GM18519 (cell line): ENCODE results near the gene TNFSF11.
"Not testable (repeated sequence)": the region's sequence is repeated elsewhere in the genome, so short reads cannot be mapped to it uniquely, and the experiment has no call there.

Source experiments
- ATAC-seq: cut with Tn5 transposase; IDR thresholded peaks from one replicate; pipeline ENCODE4 v1.9.1; 2021; ENCODE audit warnings: mild to moderate bottlenecking, moderate library complexity; ENCODE audit not compliant: unreplicated experiment, low FRiP score

TNFSF11 gene

DNA sequence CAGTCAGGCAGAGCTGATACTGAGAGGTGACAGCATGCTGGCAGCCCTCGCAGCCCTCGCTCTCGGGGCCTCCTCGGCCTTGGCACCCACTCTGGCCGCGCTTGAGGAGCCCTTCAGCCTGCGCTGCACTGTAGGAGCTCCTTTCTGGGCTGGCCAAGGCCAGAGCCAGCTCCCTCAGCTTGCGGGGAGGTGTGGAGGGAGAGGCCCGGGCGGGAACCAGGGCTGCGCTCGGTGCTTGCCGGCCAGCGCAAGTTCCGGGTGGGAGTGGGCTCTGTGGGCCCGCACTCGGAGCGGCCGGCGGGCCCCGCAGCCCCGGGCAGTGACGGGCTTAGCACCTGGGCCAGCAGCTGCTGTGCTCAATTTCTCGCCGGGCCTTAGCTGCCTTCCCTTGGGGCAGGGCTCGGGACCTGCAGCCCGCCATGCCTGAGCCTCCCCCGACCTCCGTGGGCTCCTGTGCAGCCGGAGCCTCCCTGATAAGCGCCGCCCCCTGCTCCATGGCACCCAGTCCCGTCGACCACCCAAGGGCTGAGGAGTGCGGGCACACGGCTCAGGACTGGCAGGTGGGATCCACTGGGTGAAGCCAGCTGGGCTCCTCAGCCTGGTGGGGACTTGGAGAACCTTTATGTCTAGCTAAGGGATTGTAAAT lies 14.3 kb upstream of the TNFSF11 start:
- ATAC-seq: not testable (repeated sequence)

DNA sequence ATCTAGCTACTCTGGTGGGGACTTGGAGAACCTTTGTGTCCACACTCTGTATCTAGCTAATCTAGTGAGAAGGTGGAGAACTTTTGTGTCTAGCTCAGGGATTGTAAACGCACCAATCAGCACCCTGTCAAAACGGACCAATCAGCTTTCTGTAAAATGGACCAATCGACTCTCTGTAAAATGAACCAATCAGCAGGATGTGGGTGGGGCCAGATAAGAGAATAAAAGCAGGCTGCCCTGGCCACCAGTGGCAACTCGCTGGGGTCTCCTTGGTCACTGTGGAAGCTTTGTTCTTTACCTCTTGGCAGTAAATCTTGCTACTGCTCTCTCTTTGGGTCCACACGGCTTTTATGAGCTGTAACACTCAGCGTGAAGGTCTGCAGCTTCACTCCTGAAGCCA lies 13.6 kb upstream of the TNFSF11 start:
- ATAC-seq: not testable (repeated sequence)

DNA sequence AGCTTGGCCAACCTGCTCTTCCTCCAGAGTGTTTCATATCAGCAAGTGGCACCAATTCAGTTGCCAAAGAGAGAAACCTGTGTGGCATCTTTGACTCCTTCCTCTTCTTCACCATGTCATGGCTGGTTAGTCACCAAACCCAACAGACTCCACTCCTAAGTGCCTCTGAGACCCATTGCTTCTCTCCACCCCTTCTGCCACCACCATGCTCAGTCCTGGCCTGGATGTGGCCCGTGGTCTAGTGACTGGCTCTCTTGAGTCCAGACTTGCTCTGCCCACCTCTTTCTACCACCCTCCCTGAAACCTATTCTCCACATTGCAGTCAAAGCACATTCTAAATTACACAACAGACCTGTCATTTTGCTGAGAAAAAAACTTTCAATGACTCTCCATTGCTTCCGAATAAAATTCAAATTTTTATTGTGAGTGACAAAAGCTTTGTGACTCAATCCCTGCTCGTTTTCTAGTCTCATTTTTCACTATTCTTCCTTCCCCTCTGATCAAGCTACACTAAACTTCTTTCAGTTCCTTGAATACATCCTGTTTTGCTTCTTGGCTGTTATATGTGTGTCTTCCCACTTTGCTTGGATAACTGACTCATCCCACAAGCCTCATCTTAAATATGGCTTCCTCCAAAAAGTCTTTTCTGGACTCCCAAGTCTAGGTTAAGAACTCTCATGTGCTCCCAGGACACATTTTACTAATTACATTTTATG lies 12.0 kb upstream of the TNFSF11 start:
- no peak for ATAC-seq

DNA sequence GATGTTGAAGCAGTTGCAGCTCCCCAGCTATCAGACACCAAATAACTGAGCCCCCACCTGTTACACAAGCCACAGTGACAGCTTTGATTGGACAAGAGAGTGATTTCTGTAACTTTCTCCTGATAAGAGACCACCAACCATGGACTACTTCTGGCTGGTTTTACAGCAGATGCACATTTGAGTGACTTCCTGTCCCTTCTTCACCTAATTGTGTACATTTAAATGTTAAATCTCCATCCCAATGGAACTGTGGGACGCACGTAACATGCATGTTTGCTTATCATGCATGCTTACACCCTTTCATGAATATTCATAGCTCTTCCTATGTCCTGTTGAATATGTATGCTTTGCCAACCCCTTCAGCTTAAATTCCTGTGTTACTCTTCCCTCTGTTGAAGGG lies 6.0 kb upstream of the TNFSF11 start:
- ATAC-seq: no peak

DNA sequence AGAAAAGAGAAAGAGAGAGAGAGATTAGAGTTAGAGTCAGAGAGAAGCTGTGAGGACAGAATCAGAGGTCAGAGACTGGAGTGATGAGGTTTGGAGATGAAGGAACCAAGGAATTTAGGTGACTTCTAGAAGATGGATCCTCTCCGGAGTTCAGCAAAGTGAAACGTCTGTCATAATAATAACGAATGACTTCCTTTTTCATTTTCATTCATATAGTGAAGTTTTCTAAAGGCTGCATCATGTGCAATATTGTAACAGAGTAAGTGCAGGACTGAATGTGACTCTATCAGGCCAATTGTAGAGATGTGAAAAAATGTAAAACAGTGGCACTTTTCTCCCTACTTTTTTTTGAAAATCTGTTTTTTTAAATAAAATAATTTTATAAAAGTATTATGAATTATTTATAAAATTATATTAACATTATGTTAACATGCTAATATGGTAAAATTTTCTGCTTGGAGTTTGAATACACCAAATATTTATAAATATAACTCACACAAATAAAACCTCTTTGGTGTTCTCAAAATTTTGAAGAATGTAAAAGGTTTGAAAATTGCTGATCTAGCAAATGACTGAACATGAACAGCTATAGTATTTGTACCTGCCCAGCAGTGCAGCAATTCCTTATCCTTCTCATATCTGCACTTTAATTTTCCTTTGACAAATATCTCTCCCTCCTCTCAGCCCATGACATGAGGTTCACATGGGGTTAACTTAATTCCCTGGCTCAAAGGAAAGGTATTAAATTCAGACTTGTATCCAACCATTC lies 4.2 kb upstream of the TNFSF11 start:
- ATAC-seq: no peak

DNA sequence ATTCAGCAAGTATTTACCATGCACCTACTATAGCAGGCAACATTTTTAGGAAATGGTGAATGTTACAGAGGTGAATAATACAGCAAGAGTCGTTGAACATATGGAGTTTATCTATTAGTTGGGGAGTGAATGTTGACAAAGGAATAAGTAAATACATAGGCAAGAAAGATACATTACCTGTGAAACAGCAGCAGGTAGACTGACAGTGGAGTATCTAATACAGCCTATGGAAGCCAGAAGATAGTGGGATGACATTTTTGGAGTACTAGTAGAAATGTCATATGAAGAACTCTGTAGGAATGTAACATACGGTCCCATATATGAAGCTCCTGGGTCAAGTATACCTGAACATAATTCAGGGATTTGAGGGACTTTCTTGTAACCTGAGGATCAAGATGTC lies 2.1 kb upstream of the TNFSF11 start:
- no peak for ATAC-seq

DNA sequence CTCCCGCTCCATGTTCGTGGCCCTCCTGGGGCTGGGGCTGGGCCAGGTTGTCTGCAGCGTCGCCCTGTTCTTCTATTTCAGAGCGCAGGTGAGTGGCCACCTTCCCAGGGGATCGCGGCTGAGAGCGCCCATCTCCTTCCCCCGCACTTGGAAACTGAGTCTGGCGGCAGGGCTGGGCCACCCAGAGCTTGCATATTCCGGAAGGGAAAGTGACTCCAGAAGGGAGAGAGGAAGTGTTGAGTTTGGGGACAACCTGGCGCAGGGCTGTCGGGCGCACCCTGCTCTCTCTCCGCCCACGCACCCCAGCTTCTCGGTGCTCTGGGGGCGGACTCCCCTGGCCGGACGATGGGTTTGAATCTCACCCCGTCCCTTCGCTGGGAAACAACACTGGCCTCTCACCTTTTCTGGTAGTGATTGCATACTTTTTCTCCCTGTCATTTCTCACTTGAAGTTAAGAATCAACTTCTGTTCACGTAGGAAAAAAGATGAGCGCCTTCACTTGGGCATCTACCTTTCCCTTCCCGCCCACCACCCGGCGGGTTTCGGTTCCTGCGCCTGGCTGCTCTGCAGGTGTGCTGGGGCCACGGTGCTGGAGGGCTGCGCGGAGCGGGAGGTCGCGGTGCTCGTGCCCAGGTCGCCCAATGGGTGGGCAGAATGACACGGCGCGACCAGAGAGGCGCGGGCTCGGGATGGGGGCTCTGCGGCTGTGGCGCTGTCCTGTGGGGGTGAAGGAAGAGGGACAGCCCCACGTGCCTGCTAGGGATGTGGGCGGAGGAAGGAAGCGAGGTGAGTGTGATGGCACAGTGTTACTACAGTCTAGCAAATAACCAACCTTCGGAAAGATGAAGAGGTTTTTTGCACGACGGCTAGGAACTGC lies 721 bp downstream of the TNFSF11 start:
- peak; percentile 53 for ATAC-seq

DNA sequence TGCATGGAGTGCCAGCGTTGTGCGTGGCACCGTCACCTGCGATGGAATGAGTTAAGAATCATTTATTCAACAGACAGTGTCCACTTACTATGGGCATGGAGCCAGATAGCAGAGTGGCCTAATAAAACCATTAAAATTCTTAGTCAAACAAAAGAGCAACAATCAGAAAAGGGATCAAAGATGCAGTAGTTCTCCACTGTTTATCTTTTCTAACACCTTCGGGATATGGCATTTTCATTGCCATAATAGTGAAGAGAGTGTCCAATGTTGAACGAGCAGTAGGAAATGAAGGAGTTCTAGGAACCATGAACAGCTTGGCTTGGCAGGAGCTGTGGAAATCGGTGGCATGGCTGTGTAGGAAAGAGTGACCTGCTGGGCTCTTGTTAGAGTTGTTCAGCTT lies 2.0 kb downstream of the TNFSF11 start:
- ATAC-seq: no peak

DNA sequence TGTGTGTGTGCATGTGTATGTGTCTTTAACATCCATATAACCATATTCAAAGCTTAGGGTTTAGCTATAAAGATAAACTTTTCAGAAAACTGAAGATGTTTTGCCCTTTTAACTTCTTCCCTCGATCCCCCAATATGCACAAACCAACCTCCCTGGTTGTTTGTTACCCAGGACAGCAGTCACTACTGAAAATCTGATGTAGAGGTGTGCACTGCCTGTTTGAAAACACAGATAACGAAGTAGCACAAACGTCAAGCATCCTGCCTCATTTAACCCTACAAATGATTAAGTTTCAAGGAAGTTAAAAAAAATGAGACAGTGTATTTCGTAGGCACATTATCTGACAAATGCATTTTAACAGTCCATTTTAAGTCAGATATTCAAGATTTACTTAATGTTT lies 3.6 kb downstream of the TNFSF11 start:
- no peak for ATAC-seq

DNA sequence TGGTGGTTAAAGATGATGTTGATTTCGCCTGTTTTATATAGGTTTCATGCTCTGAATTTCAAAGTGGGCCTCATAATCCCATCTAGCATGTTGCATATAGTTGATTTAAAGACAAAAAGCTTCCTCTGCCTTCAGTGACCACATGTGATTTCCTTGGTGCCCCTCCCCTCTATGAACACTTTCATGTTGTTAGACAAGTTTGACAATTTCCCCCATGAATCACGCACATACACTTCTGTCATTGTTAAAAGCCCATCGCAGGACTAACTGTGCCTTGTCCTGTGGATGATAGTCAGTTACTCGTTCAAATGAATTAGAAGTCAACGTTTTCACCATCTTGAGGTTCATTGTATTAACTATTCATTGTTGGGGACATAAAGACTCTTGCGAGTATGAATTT lies 6.7 kb downstream of the TNFSF11 start:
- no peak for ATAC-seq

DNA sequence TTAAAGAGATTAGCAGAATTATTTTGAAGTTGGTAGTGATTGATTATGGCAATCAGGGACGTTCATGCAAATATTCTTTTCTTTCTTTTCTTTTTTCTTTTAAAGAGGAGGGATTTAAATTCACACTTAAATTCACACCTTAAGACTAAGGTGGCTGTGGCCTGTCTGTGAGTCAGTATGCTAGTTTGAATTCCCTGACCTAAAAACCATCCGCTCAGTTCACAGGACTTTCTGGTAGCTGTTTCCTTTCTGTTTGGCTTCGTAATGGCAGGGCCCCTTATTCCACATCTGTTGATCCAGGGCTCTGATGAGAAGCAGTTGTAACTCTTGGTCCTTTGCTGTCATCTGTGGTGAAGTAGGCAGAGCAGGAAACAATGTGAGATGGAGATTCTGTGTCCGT lies 7.5 kb downstream of the TNFSF11 start:
- no peak for ATAC-seq

DNA sequence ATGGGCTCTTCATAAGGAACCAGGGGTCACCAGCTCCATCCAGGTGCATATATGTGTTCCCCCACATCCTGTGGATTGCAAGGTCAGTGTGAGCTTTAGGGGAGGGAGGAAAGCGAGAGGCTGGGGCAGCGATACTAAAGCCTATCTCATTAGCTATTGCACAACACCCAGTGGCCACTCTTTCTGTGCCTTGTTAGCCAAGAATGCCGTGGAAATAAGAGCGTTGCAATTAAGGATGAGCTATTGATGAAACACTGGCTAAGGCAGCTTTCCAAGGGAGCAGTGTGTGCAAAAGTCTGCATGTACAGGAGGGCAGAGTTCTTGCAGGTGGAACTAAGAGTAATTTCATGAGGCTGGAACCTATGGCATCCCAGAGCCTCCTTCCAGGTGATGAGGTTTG lies 17.6 kb downstream of the TNFSF11 start:
- ATAC-seq: no peak

DNA sequence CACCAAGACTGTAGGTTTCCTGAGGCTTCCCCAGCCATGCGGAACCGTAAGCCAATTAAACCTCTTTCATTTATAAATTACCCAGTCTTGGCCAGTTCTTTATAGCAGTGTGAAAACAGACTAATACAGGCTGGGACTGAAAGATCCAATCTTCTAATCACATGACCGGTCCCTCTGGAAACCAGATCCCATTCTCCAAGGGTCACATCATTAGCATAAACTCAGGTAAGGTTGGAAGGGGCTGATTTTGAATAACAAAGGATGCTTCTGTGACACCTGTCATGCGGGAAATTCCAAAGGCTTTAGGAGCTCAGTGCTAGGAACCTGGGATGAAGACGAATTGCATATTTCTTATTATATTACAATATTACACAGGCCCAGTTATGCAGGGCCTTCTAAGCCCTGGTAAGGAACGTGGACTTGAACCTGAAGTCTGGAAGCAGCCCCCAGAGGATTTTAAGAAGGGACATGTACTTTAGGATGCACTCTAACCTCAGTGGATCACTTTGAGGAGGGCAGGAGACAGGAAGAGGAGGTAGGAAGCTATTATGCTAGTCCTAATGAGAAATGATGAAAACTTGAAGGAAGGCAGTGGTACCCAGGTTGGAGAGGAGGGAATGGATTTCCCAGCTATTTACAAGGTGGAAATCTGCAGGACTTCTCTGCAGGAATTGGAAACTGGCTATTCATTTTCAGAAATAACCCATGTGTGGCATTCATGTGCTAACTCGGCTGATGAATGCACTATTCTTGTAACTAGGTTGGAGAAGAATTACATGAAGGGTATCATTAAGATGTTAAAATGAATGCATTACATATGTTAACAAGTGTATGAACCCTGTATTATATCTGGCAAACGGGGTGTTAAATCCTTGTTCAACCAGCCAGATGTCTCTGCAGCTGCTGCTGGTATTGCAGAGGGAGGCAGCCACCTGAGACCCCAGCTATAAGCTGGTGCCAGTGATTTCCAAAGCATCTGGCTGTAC lies 19.3 kb downstream of the TNFSF11 start:
- no peak for ATAC-seq

DNA sequence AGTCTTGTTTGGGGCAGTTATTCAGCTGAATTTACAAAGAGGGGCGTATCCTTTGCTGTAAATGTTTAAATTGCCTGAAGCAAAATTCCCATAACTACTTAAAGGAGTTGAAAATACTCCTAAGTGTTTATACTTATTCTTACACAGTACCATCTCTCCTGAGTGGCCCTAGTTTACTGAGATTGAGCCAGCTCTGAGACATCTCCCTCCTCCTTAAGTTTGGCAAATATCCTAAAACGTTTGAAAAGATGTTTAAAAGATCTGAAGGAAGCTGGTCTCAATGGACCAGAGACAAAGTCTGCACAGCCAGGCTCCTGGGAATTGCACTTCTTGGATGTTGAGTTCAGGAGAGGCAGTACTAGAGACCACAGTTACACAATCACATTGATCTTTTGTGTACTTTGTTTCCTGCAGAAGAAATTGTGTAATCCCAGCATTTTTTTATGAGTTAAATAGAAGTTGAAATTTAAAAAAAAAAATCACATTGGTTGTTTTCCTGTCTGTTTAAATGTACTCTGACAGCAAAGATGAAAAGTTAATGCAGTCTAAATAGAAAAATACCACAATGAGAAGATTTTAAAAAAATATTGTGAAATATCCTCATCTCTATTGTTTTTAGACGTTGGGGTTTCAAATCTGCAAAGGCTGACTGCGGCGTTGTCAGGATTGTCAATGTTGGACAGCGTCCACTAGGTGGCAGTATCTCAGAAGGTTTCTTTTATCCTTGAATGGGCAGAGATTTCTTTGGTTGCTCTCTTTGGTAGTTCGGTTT lies 20.7 kb downstream of the TNFSF11 start:
- no peak for ATAC-seq

DNA sequence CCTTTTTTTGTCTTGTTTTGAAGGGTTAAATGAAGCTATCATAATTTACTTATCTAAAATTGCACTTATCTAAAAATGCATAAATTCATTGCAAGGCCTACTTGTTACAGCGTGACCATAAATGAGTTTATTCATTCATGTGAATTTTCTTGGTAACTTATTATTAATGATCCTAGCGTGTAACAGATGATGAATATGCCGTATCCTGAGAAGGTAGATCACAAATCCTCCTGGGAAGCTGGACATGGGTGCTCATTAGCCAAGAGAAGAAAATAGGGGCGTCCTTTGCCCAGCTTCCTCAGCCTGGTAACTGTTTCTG lies 21.3 kb downstream of the TNFSF11 start:
- ATAC-seq: no peak

DNA sequence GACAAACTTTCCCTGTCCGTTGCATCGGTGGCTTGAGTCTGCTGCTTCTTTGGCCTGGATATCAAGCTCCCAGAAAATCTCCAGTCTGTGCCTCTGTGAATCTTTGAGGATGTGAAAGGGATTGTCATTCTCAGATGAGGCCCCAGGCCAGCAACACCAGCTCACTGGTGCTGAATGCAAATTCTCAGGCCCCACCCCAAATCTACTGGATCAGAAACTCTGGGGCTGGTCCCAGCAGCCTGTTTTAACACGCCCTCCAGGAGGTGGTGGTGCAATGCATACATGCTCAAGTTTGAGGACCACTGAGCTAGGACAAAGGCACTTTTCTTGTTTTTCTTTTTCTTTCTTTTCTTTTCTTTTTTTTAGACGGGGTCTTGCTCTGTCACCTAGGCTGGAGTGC lies 23.6 kb downstream of the TNFSF11 start:
- no peak for ATAC-seq

DNA sequence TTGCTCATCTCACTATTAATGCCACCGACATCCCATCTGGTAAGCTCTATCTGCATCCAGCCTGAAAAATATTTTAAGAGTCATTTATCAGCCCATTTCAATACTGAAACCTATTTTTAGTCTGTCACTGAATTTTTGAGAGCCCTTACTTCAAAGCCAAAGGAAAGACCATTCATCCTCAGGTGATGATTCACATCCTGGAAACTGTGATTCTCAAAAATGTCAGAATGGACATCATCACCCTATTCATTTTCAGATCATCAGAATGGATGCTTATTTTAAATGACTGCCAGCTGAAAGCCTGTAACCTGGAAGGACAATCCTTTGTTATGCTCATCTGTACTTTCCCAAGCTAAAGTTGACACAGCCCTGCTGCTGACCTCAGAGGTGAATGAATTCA lies 27.0 kb downstream of the TNFSF11 start:
- ATAC-seq: no peak

DNA sequence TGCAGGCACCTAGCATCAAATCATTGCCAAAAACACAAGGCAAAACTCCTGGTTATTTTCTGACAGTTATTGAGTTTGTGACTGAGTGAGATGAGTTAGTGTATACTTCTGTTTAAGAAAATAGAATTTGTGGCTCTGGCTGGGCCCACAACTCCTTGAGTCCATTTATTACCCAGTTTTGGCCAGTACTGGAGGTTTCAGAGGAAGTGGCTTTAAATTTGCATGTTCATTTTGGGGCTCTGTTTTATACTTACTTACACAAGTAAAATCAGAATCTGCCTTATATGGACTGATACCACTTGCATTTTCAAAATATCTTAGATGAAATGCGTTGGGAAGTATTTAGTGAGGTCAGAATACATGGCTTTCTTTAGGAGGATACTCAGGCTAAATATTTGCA lies 29.0 kb downstream of the TNFSF11 start:
- ATAC-seq: peak; percentile 58

DNA sequence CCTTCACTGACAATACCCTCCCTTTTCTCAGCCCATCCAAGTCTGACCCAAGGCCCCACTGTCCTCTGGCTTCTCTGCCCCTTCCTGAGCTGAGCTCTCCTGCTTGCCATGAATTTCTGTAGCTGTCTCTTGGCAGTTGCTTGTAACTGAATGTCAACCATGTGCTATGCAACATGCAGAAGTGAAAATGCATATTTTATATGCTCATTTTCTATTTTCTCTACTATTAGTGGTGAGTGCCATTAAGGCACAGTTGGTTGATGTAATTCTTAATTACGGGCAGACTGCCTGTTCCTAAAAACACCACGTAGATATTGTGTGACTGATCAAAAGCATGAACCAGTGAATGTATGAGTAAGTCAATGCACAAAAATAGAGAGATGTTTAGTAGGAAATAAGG lies 29.6 kb downstream of the TNFSF11 start:
- no peak for ATAC-seq
